ENCODE results near the gene FBXL19. TPM values are rescaled to one million over a fixed set of nuclear protein-coding genes. Genes with fewer than 3 reads are reported as not detected.

Gene FBXL19
- total RNA-seq, 1 donor from 2014 or later, result 21.4 TPM

GRCh38 chr16:30876867-30877266 is 46.5 kb upstream of the FBXL19 start:
- intact Hi-C loops (cut with DNase I), result no loop called here
- no peak for DNase-seq (ENCODE audit: extremely low spot score in 2 of 2)
- Histone ChIP-seq H3K27ac (peak overlapping the region; percentile 81), H3K4me1 (peaks cover 26% of the 10 kb centered on the region), H3K27me3 (no peaks in the 10 kb centered on the region), H3K36me3 (no peaks in the 10 kb centered on the region), H3K9me3 (no peaks in the 10 kb centered on the region), H3K4me3 (peak overlapping the region in 1 of 2 donors; percentile 77)
- TF ChIP-seq, protein P1, sequence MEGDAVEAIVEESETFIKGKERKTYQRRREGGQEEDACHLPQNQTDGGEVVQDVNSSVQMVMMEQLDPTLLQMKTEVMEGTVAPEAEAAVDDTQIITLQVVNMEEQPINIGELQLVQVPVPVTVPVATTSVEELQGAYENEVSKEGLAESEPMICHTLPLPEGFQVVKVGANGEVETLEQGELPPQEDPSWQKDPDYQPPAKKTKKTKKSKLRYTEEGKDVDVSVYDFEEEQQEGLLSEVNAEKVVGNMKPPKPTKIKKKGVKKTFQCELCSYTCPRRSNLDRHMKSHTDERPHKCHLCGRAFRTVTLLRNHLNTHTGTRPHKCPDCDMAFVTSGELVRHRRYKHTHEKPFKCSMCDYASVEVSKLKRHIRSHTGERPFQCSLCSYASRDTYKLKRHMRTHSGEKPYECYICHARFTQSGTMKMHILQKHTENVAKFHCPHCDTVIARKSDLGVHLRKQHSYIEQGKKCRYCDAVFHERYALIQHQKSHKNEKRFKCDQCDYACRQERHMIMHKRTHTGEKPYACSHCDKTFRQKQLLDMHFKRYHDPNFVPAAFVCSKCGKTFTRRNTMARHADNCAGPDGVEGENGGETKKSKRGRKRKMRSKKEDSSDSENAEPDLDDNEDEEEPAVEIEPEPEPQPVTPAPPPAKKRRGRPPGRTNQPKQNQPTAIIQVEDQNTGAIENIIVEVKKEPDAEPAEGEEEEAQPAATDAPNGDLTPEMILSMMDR (IDR thresholded peaks at IDR 0.05), result no peak
- TF ChIP-seq POLR2A (IDR thresholded peaks at IDR 0.05) (no peak), POLR2AphosphoS5 (IDR thresholded peaks at IDR 0.05; ENCODE audit: insufficient read depth in 1 of 2, low read depth in 1 of 2) (no peak)

DNA sequence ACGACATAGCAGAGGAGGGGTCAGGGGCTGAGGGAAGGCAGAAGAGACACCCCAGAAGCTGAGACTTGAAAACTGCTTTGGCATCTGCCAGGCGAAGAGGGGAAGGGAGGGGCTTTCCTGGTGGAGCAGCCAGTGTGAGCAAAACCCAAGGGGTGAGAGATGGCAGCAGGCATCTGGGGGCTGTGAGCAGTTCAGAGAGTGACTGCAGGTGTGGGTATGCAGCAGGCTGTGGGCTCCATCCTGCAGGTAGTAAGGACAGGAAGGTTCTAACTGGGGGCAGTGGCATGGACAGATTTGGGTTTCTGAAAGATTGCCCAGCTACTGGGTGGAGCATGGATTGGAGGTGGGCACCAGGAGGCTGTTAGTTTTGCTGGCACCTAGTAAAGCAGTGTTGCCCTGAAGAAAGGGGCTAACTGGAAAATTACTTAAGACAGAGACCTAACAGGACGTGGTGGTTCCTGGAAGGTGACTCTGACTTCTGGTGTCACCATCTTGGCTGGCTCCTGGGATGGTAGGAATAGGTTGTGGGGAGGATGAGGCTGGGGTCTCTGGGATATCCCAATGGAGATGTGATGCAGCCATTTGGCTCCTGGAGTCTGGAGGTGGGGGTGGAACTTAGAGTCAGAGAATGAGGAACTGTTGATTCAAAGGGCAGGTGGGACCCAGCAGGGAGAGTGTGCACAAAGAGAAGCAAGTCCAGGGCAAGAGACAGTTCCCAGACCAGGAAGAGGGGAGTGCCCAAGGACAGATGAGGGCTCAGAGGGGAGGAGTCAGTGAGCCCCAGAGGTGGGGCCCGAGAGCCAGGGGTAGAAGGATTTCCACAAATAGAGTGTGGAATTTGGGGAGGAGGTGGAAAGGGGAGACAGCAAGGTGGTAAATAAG is 40.7 kb upstream of the FBXL19 start:
- no peak for DNase-seq (ENCODE audit: extremely low spot score in 2 of 2)
- intact Hi-C loops (cut with DNase I), result no loop called here

GRCh38 chr16:30884760-30885159 is 38.6 kb upstream of the FBXL19 start:
- intact Hi-C loops (cut with DNase I), result no loop called here
- DNase-seq (ENCODE audit: extremely low spot score in 2 of 2), result no peak
- Histone ChIP-seq H3K9me3 (no peaks in the 10 kb centered on the region), H3K4me1 (no peaks in the 10 kb centered on the region), H3K27ac (no peak overlapping the region), H3K36me3 (peaks cover 0 to 23% of the 10 kb centered on the region in 2 donors), H3K27me3 (no peaks in the 10 kb centered on the region), H3K4me3 (no peak overlapping the region)
- TF ChIP-seq POLR2AphosphoS5 (IDR thresholded peaks at IDR 0.05; ENCODE audit: insufficient read depth in 1 of 2, low read depth in 1 of 2), result no peak
- no peak for TF ChIP-seq POLR2A (IDR thresholded peaks at IDR 0.05)
- TF ChIP-seq, protein P1 (IDR thresholded peaks at IDR 0.05), result no peak

More for the DNA sequence above, 40.7 kb upstream of the FBXL19 start:
- Histone ChIP-seq H3K36me3 (peaks cover 0 to 10% of the 10 kb centered on the region in 2 donors), H3K4me3 (no peak overlapping the region), H3K9me3 (no peaks in the 10 kb centered on the region), H3K27ac (no peak overlapping the region), H3K4me1 (no peaks in the 10 kb centered on the region), H3K27me3 (no peaks in the 10 kb centered on the region)
- no peak for TF ChIP-seq POLR2A (IDR thresholded peaks at IDR 0.05)
- no peak for TF ChIP-seq POLR2AphosphoS5 (IDR thresholded peaks at IDR 0.05; ENCODE audit: insufficient read depth in 1 of 2, low read depth in 1 of 2)
- TF ChIP-seq, protein P1 (IDR thresholded peaks at IDR 0.05), result no peak

- Histone ChIP-seq H3K27ac (no peak overlapping the region), H3K27me3 (no peaks in the 10 kb centered on the region), H3K4me3 (no peak overlapping the region), H3K9me3 (no peaks in the 10 kb centered on the region), H3K4me1 (no peaks in the 10 kb centered on the region), H3K36me3 (peaks cover 0 to 24% of the 10 kb centered on the region in 2 donors)
- TF ChIP-seq, protein P1 (IDR thresholded peaks at IDR 0.05), result no peak
- TF ChIP-seq POLR2A (IDR thresholded peaks at IDR 0.05), result no peak
- TF ChIP-seq POLR2AphosphoS5 (IDR thresholded peaks at IDR 0.05; ENCODE audit: insufficient read depth in 1 of 2, low read depth in 1 of 2), result no peak
- DNase-seq (ENCODE audit: extremely low spot score in 2 of 2), result no peak
- intact Hi-C loops (cut with DNase I), result no loop called here
Measured at GRCh38 chr16:30885196-30885595, 38.2 kb upstream of the FBXL19 start.

GRCh38 chr16:30886145-30886544 is 37.2 kb upstream of the FBXL19 start:
- Histone ChIP-seq H3K4me1 (no peaks in the 10 kb centered on the region), H3K36me3 (peaks cover 0 to 32% of the 10 kb centered on the region in 2 donors), H3K9me3 (no peaks in the 10 kb centered on the region), H3K4me3 (no peak overlapping the region), H3K27me3 (no peaks in the 10 kb centered on the region), H3K27ac (no peak overlapping the region)
- intact Hi-C loops (cut with DNase I), result no loop called here
- TF ChIP-seq POLR2AphosphoS5 (IDR thresholded peaks at IDR 0.05; ENCODE audit: insufficient read depth in 1 of 2, low read depth in 1 of 2) (no peak), POLR2A (IDR thresholded peaks at IDR 0.05) (no peak)
- TF ChIP-seq, protein P1 (IDR thresholded peaks at IDR 0.05), result no peak
- DNase-seq (ENCODE audit: extremely low spot score in 2 of 2), result no peak

Measured in vagina (tissue), 2 donors.